ENCODE results near the gene SPEM2.
"Not testable (repeated sequence)": the region's sequence is repeated elsewhere in the genome, so short reads cannot be mapped to it uniquely, and the experiment has no call there.

Gene SPEM2

DNA sequence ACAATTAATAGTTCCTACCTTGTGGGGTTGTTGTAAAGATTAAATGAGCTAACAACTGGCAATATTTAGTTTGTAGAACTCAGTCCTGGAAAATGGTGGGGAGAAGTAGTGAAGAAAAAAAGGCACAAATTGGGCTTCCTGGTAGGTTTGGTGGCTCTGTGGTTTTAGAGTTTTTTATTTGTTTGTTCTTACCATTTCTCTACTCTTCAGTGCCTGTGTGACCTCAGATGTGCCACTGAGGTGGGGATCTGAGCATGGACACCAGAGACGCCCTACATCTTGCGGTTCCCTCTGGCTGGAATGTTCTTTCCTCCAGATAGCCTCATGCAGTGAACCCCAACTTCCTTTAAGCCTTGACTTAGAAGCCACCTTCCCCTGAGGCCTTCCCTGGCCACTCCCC lies 46.3 kb downstream of the SPEM2 start:
- no peak for DNase-seq (ENCODE audit: low read depth)

DNA sequence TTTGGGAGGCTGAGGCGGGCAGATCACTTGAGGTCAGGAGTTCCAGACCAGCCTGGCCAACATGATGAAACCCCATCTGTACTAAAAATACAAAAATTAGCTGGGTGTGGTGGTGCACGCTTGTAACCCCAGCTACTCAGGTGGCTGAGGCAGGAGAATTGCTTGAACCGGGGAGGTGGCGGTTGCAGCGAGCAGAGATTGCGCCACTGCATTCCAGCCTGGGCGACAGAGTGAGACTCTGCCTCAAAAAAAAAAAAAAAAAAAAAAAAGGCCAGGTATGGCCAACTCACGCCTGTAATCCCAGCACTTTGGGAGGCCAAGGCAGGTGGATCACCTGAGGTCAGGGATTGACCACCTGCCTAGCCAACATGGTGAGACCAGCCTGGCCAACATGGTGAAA lies 49.4 kb downstream of the SPEM2 start:
- not testable (repeated sequence) for DNase-seq (ENCODE audit: low read depth)

- DNase-seq (ENCODE audit: low read depth), result no peak
Observed at GRCh38 chr17:7475764-7476422, 50.5 kb downstream of the SPEM2 start.

GRCh38 chr17:7476494-7476893 lies 51.1 kb downstream of the SPEM2 start:
- no peak for DNase-seq (ENCODE audit: low read depth)

GRCh38 chr17:7476951-7477350 lies 51.5 kb downstream of the SPEM2 start:
- DNase-seq (ENCODE audit: low read depth), result no peak

Measured in fibroblast of the conjunctiva (primary cell).